ENCODE measurements around the gene DGKI. TPM values are rescaled to one million over a fixed set of nuclear protein-coding genes. Genes with fewer than 3 reads are reported as not detected.

DGKI gene
- total RNA-seq, 1 experiment from 2014 or later, result 0.41 TPM

- no TSS peak for BruUV-seq (replicated peaks)
- H3K4me3 ChIP-seq, result no peak overlapping the region
- no peaks in the 10 kb centered on the region for H4K20me1 ChIP-seq (ENCODE audit: insufficient read depth)
- ChIA-PET CTCF (no interaction called here), POLR2A (ENCODE audit: unreplicated experiment) (interaction anchor here (0.5 kb wide), 1 partner anchor 219 kb away, joined by 3 read pairs; no protein-coding TSS in a partner anchor)
- no peaks in the 10 kb centered on the region for H3K9me3 ChIP-seq (ENCODE audit: insufficient read depth, low read depth)
- TF ChIP-seq EZH2 (IDR thresholded peaks at IDR 0.05; ENCODE audit: low read depth), result no peak
- no peak for TF ChIP-seq CTCF (conservative IDR thresholded peaks at IDR 0.05)
- DNase-seq, result no peak
- H3K4me2 ChIP-seq, result no peak overlapping the region
- H3K9me2 ChIP-seq (ENCODE audit: insufficient read depth), result no peaks in the 10 kb centered on the region
- no peak overlapping the region for H3K27ac ChIP-seq
- no peak overlapping the region for H2AFZ ChIP-seq
- no peaks in the 10 kb centered on the region for H3F3A ChIP-seq (ENCODE audit: insufficient read depth, low read depth)
- no peaks in the 10 kb centered on the region for H3K4me1 ChIP-seq (replicated peaks; ENCODE audit: insufficient read depth)
- no peaks in the 10 kb centered on the region for H3K27me3 ChIP-seq (ENCODE audit: insufficient read depth, low read depth)
- intact Hi-C loops (cut with micrococcal nuclease; ENCODE audit: unreplicated experiment), result no loop called here
- no peaks in the 10 kb centered on the region for H3K79me2 ChIP-seq (ENCODE audit: low read depth)
- no peaks in the 10 kb centered on the region for H3K36me3 ChIP-seq (ENCODE audit: low read depth)
Observed at GRCh38 chr7:137373507-137373906, 473.3 kb downstream of the DGKI start.

GRCh38 chr7:137371616-137372015, 475.2 kb downstream of the DGKI start:
- H3K36me3 ChIP-seq (ENCODE audit: low read depth), result no peaks in the 10 kb centered on the region
- intact Hi-C loops (cut with micrococcal nuclease; ENCODE audit: unreplicated experiment), result no loop called here
- no peaks in the 10 kb centered on the region for H3F3A ChIP-seq (ENCODE audit: insufficient read depth, low read depth)
- H2AFZ ChIP-seq, result no peak overlapping the region
- H3K27me3 ChIP-seq (ENCODE audit: insufficient read depth, low read depth), result no peaks in the 10 kb centered on the region
- no TSS peak for BruUV-seq (replicated peaks)
- POLR2A ChIA-PET (ENCODE audit: unreplicated experiment), result no interaction called here
- H3K79me2 ChIP-seq (ENCODE audit: low read depth), result no peaks in the 10 kb centered on the region
- TF ChIP-seq CTCF (conservative IDR thresholded peaks at IDR 0.05) (no peak), EZH2 (IDR thresholded peaks at IDR 0.05; ENCODE audit: low read depth) (no peak)
- no peak overlapping the region for H3K4me2 ChIP-seq
- no peak overlapping the region for H3K27ac ChIP-seq
- H3K4me1 ChIP-seq (replicated peaks; ENCODE audit: insufficient read depth), result no peaks in the 10 kb centered on the region
- DNase-seq, result no peak
- H3K4me3 ChIP-seq, result no peak overlapping the region
- CTCF ChIA-PET, result no interaction called here
- H3K9me2 ChIP-seq (ENCODE audit: insufficient read depth), result no peaks in the 10 kb centered on the region
- no peaks in the 10 kb centered on the region for H4K20me1 ChIP-seq (ENCODE audit: insufficient read depth)
- no peaks in the 10 kb centered on the region for H3K9me3 ChIP-seq (ENCODE audit: insufficient read depth, low read depth)

GRCh38 chr7:137366995-137367394, 479.8 kb downstream of the DGKI start:
- H3K9me2 ChIP-seq (ENCODE audit: insufficient read depth), result no peaks in the 10 kb centered on the region; the same call in 1 of the 2 replicates
- H3K79me2 ChIP-seq (ENCODE audit: low read depth), result no peaks in the 10 kb centered on the region
- H2AFZ ChIP-seq, result no peak overlapping the region
- no peak overlapping the region for H3K27ac ChIP-seq
- no TSS peak for BruUV-seq (replicated peaks)
- ChIA-PET CTCF (no interaction called here), POLR2A (ENCODE audit: unreplicated experiment) (no interaction called here)
- no peaks in the 10 kb centered on the region for H4K20me1 ChIP-seq (ENCODE audit: insufficient read depth)
- H3F3A ChIP-seq (ENCODE audit: insufficient read depth, low read depth), result no peaks in the 10 kb centered on the region
- intact Hi-C loops (cut with micrococcal nuclease; ENCODE audit: unreplicated experiment), result no loop called here
- H3K4me1 ChIP-seq (replicated peaks; ENCODE audit: insufficient read depth), result no peaks in the 10 kb centered on the region
- H3K4me3 ChIP-seq, result no peak overlapping the region
- no peak overlapping the region for H3K4me2 ChIP-seq
- no peak for DNase-seq
- no peaks in the 10 kb centered on the region for H3K27me3 ChIP-seq (ENCODE audit: insufficient read depth, low read depth)
- no peaks in the 10 kb centered on the region for H3K9me3 ChIP-seq (ENCODE audit: insufficient read depth, low read depth)
- TF ChIP-seq CTCF (conservative IDR thresholded peaks at IDR 0.05), result no peak
- TF ChIP-seq EZH2 (IDR thresholded peaks at IDR 0.05; ENCODE audit: low read depth), result no peak
- no peaks in the 10 kb centered on the region for H3K36me3 ChIP-seq (ENCODE audit: low read depth)
